ENCODE data around the gene DCTN1. TPM values are rescaled to one million over a fixed set of nuclear protein-coding genes. Genes with fewer than 3 reads are reported as not detected.

DCTN1 gene
- total RNA-seq, result 113 and 127 TPM in 2 replicates

GRCh38 chr2:74379851-74380789 is at the start of gene DCTN1:
TSS of gene DCTN1 (minus strand) at chr2:74380311. CDS start at chr2:74380037, 274 bp downstream.

GRCh38 chr2:74421221-74421870 is 41.2 kb upstream of the DCTN1 start, which contains the start of the genes C2orf81 and WDR54:
TSS of gene C2orf81 (minus strand) at chr2:74421619. CDS start at chr2:74421560, 59 bp downstream.
TSS of gene WDR54 (plus strand) at chr2:74421730. CDS start at chr2:74422154, 424 bp downstream.

GRCh38 chr2:74343316-74343715 is 36.8 kb downstream of the DCTN1 start, which contains the start of gene SLC4A5:
TSS of gene SLC4A5 (minus strand) at chr2:74343416. CDS start at chr2:74315023, 28,393 bp downstream.

Other genes starting within 250 kb of the DCTN1 start
- gene BOLA3, start 232.4 kb downstream of the DCTN1 start, total RNA-seq, result 43.2 and 55.9 TPM in 2 replicates
- 99.7 and 136 TPM in 2 replicates for gene MOB1A, start 201.4 kb downstream of the DCTN1 start, total RNA-seq
- 111 and 194 TPM in 2 replicates for gene MTHFD2, start 181.7 kb downstream of the DCTN1 start, total RNA-seq
- 0.30 and 0.32 TPM in 2 replicates for gene SLC4A5, start 36.9 kb downstream of the DCTN1 start, total RNA-seq
- gene C2orf81, start 41.3 kb upstream of the DCTN1 start, total RNA-seq, result 0.46 and 0.65 TPM in 2 replicates
- 47.9 and 65.3 TPM in 2 replicates for gene WDR54, start 41.4 kb upstream of the DCTN1 start, total RNA-seq
- gene RTKN, start 61.6 kb upstream of the DCTN1 start, total RNA-seq, result 7.1 and 10.3 TPM in 2 replicates
- gene INO80B, start 74.8 kb upstream of the DCTN1 start, total RNA-seq, result 11.7 and 23.1 TPM in 2 replicates
- 30.4 and 30.5 TPM in 2 replicates for gene WBP1, start 78.1 kb upstream of the DCTN1 start, total RNA-seq
- gene MOGS, start 85.1 kb upstream of the DCTN1 start, total RNA-seq, result 72.8 and 91.3 TPM in 2 replicates
- gene MRPL53, start 92.4 kb upstream of the DCTN1 start, total RNA-seq, result 47.7 and 52.4 TPM in 2 replicates
- 13.6 and 22.9 TPM in 2 replicates for gene CCDC142, start 102.7 kb upstream of the DCTN1 start, total RNA-seq
- gene TTC31, start 102.8 kb upstream of the DCTN1 start, total RNA-seq, result 7.1 and 16.3 TPM in 2 replicates
- gene LBX2, start 119.3 kb upstream of the DCTN1 start, total RNA-seq, result 1.6 and 1.7 TPM in 2 replicates
- gene PCGF1, start 127.4 kb upstream of the DCTN1 start, total RNA-seq, result 14.3 and 17.2 TPM in 2 replicates
- gene TLX2, start 134.1 kb upstream of the DCTN1 start, total RNA-seq, result not detected in 2 replicates
- not detected in 2 replicates for gene DQX1, start 145.9 kb upstream of the DCTN1 start, total RNA-seq
- gene AUP1, start 149.4 kb upstream of the DCTN1 start, total RNA-seq, result 84.8 and 116 TPM in 2 replicates
- 40.7 and 63.3 TPM in 2 replicates for gene HTRA2, start 149.6 kb upstream of the DCTN1 start, total RNA-seq
- 2.9 and 4.4 TPM in 2 replicates for gene LOXL3, start 173.6 kb upstream of the DCTN1 start, total RNA-seq
- gene DOK1, start 174.4 kb upstream of the DCTN1 start, total RNA-seq, result 15.9 and 21.6 TPM in 2 replicates

Measured in epithelial cell of umbilical artery (primary cell).